Right renal cortex interstitium (tissue), 3 donors: ENCODE measurements around the gene MDM4. TPM values are rescaled to one million over a fixed set of nuclear protein-coding genes. Genes with fewer than 3 reads are reported as not detected.
"Not testable (repeated sequence)": the region's sequence is repeated elsewhere in the genome, so short reads cannot be mapped to it uniquely, and the experiment has no call there.

Experiments used
- DNase-seq, 3 donors: peaks; one replicate each; pipeline ENCODE4 v3.0.0-alpha.2; 2013; ENCODE audit warnings: low read depth in 3 of 3, low spot score in 2 of 3
- polyA plus RNA-seq, 3 donors: library from polyadenylated mRNA; unstranded; fragments of 120-200 nt; gene quantifications; one replicate each; pipeline ENCODE4 v1.2.1, GENCODE V29; 2013; ENCODE audit not compliant: insufficient read length in 3 of 3

Gene MDM4
- polyA plus RNA-seq, 3 donors = 22.0 to 26.6 (median 25.0) TPM

DNA sequence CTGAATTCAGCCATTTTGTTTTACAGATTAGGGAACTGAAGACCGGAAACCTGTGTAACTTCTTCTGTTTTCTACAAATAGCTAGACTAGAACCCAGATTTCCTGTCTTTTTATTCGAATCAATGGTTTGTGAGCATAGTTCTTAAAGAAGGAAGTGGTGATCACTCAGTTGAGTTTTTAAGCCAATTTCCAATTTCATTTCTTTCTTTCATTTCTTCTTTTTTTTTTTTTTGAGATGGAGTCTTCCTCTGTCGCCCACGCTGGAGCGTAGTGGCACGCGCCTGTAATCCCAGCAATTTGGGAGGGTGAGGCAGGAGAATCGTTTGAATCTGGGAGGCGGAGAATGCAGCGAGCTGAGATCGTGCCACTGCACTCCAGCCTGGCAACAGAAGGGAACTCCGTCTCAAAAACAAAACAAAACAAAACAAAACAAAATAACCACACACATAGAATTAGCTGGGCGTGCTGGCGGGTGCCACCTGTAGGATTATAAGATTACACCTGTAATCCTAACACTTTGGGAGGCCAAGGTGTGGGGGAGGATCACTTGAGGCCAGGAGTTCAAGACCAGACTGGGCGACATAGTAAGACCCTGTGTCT lies 3.0 kb upstream of the MDM4 start:
- no peak for DNase-seq

DNA sequence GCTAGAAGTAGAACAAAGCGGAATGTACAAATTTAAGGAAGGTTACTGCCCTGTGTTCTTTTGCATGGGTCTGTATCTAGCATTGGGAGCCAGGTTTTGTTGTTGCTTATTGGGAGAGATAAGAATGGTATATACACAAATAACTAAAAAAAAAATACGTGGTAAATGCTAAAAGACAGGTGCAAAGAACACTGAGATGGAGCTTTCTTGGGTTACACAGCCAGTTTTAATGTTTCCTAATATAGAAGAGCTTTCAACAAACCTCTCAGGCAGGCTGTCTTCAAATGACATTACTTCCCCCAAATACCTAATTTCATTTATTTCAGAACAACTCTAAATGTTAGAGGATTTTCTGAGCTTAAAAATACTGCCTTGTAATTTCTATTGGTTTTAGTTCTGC lies 1.4 kb upstream of the MDM4 start:
- no peak for DNase-seq

DNA sequence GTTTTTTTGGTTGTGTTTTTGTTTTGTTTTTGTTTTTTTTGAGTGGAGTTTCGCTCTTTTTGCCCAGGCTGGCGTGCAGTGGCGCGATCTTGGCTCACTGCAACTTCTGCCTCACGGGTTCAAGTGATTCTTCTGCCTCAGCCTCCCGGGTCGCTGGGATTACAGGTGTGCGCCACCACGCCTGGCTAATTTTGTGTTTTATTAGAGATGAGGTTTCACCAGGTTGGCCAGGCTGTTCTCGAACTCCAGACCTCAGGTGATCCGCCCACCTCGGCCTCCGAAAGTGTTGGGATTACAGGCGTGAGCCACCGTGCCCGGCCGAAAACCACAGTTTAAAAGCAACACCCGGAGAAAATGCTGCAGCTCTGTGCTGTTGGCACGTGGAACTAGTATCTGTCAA lies 1.2 kb downstream of the MDM4 start:
- not testable (repeated sequence) for DNase-seq

DNA sequence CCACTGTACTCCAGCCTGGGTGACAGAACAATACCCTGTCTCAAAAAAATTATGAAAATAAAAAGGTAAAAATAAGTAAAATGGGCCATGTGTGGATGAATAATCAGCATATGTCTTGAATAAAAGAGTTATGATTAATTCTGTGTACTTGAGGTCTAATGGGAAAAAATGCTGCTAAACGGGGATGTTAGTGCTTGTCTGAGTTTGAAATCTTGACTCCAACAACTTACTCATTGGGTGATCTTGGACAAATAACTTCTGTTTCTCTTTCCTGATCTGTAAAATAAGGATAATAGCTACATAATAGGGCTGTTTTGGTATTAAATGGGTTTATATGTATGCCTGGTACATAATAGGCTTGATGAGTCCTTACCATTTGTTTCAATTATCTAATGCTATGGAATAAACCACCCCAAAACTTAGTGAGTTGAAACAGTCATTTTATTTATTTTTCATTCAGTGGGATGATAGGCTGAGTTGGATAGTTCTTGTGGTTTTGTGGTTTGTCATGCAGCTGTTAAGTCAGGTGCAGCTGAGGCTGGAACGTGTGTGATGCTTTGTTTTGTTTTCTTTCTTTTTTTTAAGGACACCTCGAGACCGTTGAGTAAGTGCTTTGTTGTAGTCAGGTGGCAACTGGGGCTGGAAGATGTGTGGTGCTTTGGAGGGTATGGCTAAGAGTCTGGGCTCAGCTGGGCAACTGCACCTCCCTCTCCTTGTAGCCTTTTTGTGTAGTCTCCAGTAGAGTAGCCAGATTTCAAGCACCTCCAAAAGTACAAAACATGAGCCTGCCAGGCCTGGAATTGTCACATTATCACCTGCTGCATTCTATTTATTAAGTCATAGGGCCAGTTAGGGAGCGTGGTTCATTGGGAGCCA lies 4.9 kb downstream of the MDM4 start:
- no peak for DNase-seq

DNA sequence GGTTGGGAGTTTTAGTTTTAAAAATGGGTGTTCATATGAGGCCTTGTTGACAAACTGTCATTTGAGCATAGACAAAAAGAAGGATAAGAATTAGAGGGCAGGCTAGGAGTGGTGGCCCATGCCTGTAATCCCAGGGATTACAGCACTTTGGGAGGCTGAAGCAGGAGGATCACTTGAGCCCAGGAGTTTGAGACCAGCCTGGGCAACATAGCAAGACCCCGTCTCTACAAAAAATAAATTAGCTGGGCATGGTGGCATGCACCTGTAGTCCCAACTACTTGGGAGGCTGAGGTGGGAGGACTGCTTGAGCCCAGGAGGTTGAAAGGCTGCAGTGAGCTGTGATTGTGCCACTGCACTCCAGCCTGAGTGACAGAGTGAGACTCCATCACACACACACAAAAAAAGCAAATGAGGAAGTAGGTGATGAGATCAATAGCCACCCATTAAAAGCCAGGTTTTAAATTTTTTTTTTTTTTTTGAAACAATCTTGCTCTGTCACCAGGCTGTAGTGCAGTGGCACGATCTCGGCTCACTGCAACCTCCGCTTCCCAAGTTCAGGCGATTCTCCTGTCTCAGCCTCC lies 5.8 kb downstream of the MDM4 start:
- not testable (repeated sequence) for DNase-seq

DNA sequence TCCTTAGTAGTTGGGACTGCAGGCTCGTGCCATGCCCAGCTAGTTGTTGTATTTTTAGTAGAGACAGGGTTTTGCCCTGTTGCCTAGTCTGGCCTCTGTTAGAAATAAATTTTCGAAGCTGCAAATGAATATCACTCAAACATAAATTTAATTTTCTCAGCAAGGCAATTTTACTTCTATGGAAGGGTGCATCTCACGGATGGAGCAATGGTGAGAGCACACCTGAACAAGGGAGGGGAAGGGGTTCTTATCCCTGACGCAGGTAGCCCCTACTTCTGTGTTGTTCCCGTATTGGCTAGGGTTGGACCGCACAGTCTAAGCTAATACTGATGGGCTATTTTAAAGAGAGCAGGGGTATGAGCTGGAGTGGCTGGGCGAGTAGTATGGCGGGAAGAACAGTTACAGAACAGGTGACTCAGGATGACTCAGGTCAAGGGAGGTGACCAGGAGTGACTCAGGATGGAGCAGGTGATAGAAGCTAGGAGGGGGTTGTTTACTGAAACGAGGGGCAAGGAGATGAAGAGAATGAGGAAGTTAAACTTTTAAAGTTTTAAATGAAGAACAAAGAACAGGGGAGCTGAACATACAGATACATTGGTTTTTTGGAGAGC lies 7.5 kb downstream of the MDM4 start:
- DNase-seq = no peak

DNA sequence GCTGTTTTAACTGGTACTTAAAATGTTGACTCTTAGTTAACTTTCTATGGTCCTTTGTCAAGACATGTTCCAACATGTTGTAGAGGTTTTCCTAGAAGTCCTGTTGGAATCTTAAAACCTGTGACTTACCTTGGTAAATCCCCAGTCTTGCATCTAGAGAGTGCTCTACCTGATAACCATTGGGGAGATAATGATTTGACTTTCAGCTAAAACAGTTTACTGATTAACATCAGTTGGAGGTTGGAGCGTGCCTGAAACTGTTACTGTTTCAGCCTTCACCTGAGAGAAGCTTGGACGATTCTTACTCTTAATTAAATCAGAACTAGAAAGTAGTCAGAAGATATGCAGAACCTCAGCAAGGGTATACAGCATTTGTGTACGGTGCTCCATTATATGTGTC lies 8.8 kb downstream of the MDM4 start:
- no peak for DNase-seq

DNA sequence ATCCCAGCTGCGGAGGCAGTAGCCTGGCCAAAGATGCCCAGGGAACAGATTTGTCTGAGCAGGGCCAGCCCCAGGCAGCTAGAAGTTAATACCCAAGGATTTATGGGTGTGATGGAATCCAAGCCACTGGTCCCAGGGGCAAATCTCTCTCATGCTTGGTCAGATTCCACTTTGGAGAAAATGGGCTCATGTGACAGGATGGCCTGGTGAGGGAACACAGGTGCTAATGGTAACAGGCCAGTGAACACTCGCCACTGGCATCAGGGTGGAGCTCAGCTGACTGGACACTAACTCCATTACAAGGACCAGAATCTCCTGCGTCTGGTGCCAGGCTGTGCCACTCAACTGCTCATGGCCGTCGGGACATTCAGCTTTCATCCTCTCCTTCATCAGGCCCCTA lies 12.0 kb downstream of the MDM4 start:
- no peak for DNase-seq

DNA sequence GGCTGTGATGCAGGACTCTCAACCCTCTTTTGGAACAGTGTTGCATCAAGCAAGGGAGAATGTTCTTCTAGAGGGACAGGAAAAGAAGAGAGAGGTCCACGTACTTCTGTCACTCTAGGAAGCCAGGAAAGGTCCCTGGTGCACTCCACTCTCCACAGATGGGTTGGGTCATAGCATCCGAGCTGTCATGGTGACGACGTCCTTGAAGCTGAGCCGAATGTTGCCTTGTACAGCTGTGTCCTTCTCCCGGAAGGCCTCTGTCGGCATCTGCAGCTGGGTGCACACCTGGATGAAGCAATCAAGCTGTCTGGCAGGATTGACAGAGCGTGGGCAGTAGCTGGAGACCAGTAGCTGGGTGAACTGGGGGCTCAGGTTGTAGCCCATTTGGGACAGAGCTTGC lies 12.5 kb downstream of the MDM4 start:
- DNase-seq = no peak

DNA sequence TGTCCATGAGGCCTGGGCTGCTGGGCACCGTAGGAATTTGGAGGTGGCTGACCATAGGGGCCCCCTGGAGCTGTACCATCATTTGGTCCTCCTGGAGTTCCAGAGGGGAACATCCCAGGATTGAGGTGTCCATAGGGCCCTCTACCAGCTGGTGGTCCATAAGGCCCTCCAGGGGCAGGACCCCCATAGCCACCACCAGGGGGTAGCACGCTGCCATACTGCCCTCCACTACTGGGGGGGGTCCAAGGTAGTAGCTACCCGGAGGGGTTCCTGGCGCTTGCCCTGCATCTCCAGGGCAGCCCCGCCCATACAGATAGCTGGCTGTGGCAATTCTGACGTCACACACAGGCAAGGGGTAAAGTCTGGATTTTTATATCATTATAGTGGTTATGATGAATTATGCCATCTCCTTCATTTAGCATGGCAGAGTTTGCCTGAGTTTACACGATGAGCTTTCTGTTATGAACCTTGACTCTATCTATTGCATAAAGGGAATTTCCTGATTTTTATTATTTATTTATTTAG lies 13.2 kb downstream of the MDM4 start:
- DNase-seq = no peak

DNA sequence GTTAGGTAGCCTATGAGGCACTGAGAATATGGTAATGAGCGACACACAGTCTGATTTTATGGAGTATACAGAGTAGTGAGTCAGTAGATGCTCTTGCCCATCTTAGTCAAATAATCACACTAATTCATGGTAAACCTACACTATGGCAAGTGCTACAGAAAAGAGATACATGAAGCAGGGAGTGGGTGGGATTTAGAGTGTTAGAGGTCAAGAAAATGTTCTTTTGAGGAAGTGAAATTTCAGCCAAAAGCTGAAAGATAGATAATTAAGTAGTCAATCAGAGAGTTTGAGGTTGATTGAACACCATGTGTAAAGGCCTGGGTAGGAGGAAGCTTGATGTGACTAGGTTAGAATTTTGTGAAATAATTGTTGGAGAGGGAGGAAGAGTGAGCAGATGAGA lies 14.7 kb downstream of the MDM4 start:
- DNase-seq = no peak

DNA sequence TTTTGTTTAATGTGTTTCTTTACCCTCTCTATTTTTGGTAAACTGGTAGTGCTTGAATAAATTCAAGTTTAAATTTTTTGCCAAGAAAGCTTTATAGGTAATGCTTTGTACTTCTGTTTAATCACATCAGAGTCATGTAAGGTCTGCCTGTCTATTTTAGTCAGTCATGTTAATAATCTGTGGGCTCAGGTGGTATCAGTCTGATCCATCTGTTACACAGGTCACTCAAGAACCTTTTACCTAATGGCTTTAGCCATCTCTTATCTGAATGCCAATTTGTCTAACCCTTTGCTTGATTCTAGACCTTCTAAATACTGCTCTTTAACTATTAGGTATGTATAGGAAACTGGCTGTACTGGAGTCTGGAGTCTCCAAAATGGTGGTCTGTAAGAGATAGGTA lies 16.6 kb downstream of the MDM4 start:
- no peak for DNase-seq

DNA sequence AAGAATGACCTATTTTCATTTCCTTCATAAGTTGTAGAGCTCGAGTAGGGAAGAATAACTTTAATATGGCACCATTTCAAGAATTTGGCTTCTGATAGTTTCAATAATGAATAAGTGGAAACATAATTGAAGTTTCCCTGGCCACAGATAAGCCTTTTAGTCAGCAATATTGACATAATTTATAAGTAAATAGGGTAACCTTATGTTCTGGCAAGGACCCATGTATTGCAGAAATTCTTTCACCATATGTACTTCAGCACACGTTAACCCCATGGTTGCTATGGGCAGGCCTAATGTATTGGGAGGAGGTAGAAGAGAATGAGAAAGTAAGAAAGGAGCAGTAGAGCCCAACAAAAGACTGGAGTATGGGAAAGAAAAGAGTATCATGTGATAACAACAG lies 25.4 kb downstream of the MDM4 start:
- DNase-seq = no peak

DNA sequence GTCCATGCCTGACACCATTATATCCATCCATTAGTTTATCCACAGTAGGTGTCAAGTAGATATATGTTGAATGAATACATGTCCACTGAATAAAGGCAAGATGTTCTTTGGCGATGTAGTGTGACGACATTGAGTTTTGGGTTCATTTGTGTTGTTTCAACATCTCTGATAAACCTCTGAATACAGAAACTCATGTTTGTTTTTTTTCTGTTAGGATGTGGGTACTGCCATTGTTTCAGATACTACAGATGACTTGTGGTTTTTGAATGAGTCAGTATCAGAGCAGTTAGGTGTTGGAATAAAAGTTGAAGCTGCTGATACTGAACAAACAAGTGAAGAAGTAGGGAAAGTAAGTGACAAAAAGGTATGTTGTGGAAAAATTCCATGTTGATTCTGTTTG lies 28.1 kb downstream of the MDM4 start:
- DNase-seq = no peak

DNA sequence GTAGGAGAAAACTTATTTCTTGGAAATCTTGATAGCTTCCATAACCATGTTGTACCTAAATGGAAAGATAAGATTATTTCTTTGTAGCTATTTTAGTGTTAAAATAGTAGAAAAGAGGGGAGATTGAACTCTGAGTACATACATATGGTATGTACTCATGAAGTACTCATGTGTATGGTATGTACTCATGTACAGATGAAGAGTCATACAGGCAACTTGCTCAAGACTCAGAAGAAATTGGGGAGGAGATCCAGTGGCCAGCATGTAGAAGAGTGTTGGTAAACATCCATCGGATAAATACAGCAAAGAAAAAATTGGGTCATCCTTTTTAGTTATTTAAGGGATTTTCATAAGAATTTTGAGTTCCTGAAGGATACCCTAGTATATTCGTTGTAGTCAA lies 29.0 kb downstream of the MDM4 start:
- DNase-seq = no peak

DNA sequence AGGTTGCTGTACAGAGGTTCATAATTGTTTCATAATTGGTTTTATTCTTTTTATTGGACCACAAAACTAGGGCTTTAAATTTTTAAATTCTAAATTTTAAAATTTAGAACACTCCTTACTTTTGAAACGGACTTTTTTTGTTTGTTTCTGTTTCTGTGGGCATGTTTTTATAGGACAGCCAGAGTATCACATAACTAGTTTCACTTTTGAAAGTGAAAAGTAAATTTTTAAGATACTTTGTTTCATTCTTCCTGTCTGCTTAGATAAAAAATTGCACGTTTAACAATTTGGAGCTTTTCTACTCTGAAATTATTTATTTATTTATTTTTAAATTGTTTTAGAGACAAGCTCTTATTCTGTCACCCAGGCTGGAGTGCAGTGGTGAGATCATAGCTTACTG lies 29.7 kb downstream of the MDM4 start:
- no peak for DNase-seq

DNA sequence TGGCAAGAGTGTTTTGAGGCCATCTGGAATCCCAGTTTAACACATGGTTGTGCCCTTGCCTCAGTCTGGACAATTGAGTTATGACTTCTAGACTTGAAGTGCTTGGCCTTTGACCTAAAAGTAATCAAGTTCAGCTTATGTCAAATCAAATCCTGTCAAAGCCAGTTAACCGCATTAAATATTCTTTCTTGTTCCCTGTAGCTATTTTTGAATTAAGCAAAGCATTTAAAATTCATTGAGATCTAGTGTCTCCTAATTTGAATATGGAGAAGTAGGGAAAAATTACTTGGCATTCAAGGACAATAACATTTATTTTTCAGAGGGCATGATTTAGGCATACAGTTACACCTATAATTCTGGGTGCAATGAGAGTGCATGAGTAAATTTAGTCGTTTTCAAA lies 32.1 kb downstream of the MDM4 start:
- no peak for DNase-seq

DNA sequence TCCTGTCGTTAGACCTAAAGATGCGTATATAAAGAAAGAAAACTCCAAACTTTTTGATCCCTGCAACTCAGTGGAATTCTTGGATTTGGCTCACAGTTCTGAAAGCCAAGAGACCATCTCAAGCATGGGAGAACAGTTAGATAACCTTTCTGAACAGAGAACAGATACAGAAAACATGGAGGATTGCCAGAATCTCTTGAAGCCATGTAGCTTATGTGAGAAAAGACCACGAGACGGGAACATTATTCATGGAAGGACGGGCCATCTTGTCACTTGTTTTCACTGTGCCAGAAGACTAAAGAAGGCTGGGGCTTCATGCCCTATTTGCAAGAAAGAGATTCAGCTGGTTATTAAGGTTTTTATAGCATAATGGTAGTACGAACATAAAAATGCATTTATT lies 33.1 kb downstream of the MDM4 start:
- no peak for DNase-seq

DNA sequence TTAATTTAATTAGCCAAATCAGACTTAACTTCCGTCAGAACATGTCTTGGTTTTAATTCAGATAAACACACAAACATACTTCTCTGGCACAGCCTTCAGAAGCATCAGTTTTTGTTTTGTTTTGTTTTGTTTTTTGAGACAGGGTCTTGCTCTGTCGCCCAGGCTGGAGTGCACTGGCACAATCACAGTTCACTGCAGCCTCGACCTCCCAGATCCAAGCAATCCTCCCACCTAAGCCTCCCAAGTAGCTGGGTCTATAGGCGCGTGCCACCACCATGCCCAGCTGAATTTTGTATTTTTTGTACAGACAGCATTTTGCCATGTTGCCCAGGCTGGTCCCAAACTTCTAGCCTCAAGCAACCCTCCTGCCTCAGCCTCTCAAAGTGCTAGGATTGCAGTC lies 34.7 kb downstream of the MDM4 start:
- DNase-seq = no peak

DNA sequence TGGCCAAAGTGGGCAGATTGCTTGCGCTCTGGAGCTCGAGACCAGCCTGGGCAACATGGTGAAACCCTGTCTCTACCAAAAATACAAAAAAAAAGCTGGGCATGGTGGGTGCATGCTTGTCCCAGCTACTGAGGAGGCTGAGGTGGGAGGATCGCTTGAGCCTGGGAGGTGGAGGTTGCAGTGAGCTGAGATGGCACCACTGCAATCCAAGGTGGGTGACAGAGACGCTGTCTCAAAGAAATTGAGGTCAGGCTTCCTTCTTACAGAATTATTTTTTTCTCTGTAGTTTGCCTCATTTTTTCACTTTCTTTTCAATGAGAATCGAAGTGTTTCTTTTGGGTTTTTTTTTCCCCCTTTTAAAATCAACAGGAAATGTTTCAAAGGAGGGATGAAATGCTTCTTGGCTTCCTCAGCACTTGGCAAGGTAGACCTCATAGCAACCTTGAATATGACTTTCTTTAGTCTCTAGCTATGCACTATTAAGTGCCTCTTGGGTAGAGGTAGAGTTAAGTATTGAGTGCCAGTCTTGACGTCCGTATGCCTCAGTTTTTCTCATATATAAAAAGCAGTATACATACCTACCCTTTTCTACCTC lies 40.3 kb downstream of the MDM4 start:
- no peak for DNase-seq

DNA sequence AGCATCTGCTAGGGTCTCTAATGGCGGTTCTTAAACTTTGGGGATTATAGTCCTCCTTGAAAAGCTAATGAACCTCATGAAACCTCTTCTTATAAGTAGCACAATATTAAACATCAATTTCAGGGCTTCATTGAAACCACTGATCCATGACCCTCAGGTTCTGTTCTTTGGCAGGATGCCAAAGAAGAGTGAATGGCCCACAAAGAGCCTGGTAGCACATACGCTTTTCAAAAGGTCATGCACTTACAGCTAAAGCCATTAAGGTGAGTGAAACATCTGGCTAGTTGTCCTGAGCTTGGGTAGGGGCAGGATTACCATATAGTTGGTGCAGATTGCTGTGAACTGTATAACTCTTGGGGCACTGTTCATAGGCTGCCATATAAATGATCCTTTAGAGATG lies 42.3 kb downstream of the MDM4 start:
- no peak for DNase-seq
